ENCODE data around the gene PRKAR1B. TPM values are rescaled to one million over a fixed set of nuclear protein-coding genes. Genes with fewer than 3 reads are reported as not detected.

PRKAR1B gene
- 15.4 TPM for total RNA-seq
- polyA plus RNA-seq = 13.7 TPM
- long read RNA-seq, donor 1 = 0 reads
- long read RNA-seq, donor 2 = 0 reads
- long read RNA-seq, donor 3, partial matches to known transcripts = 0 of 7 reads
- long read RNA-seq, donor 3, other reads (novel, unspliced or antisense) = 0 of 7 reads
- long read RNA-seq, donor 4, partial matches to known transcripts = 0 of 5 reads
- long read RNA-seq, donor 4, other reads (novel, unspliced or antisense) = 0 of 5 reads
- long read RNA-seq, donor 5, partial matches to known transcripts = 0 of 8 reads
- long read RNA-seq, donor 5, other reads (novel, unspliced or antisense) = 0 of 8 reads
- long read RNA-seq, donor 6, partial matches to known transcripts = 0 of 4 reads
- long read RNA-seq, donor 6, other reads (novel, unspliced or antisense) = 0 of 4 reads
- long read RNA-seq, donor 7, partial matches to known transcripts = 8 of 10 reads
- long read RNA-seq, donor 7, other reads (novel, unspliced or antisense) = 0 of 10 reads
- long read RNA-seq, donor 8, partial matches to known transcripts = 0 of 2 reads
- long read RNA-seq, donor 8, other reads (novel, unspliced or antisense) = 0 of 2 reads
- long read RNA-seq, donor 9, partial matches to known transcripts = 0 of 1 reads
- long read RNA-seq, donor 9, other reads (novel, unspliced or antisense) = 0 of 1 reads
- long read RNA-seq, donor 10, partial matches to known transcripts = 0 of 2 reads
- long read RNA-seq, donor 10, other reads (novel, unspliced or antisense) = 0 of 2 reads

GRCh38 chr7:727104-727805 lies at the start of gene PRKAR1B:
Gene PRKAR1B (minus strand): TSS chr7:727281. CDS start chr7:711505, 15,776 bp downstream.
- peak within 1 kb of the TSS in 1 of 2 donors; percentile 64 for H3K27ac ChIP-seq (ENCODE audit: low read depth in 1 of 2, low read length in 1 of 2)
- H3K27me3 ChIP-seq (ENCODE audit: control insufficient read depth in 2 of 2, insufficient read depth in 1 of 2, low read length in 1 of 2) = no peaks in the 10 kb centered on the region
- peak within 1 kb of the TSS; percentile 50 to 94 for H3K4me3 ChIP-seq (ENCODE audit: low read length in 2 of 2)
- peaks cover 23 to 32% of the 10 kb centered on the region in 2 donors for H3K36me3 ChIP-seq (ENCODE audit: control insufficient read depth in 2 of 2, insufficient read depth in 2 of 2, low read length in 1 of 2)
- H3K4me1 ChIP-seq (ENCODE audit: control insufficient read depth in 2 of 2, insufficient read depth in 2 of 2, low read length in 2 of 2) = peaks cover 10 to 13% of the 10 kb centered on the region in 2 donors
- under 1% methylated on average over 66 of the region's 66 CpGs for WGBS
- peak in 4 of 9 donors; percentile 16 to 50 (median 44) for DNase-seq (ENCODE audit: low read depth in 6 of 9, low spot score in 9 of 9)
- peaks cover 3 to 25% of the 10 kb centered on the region in 2 donors for H3K9me3 ChIP-seq (ENCODE audit: control insufficient read depth in 2 of 2, insufficient read depth in 1 of 2, low read length in 1 of 2)

- Histone ChIP-seq H3K36me3 (ENCODE audit: control insufficient read depth in 2 of 2, insufficient read depth in 2 of 2, low read length in 1 of 2) (peaks cover 19 to 65% of the 10 kb centered on the region in 2 donors), H3K9me3 (ENCODE audit: control insufficient read depth in 2 of 2, insufficient read depth in 1 of 2, low read length in 1 of 2) (no peaks in the 10 kb centered on the region), H3K4me3 (ENCODE audit: low read length in 2 of 2) (no peak overlapping the region), H3K27me3 (ENCODE audit: control insufficient read depth in 2 of 2, insufficient read depth in 1 of 2, low read length in 1 of 2) (no peaks in the 10 kb centered on the region), H3K27ac (ENCODE audit: low read depth in 1 of 2, low read length in 1 of 2) (no peak overlapping the region), H3K4me1 (ENCODE audit: control insufficient read depth in 2 of 2, insufficient read depth in 2 of 2, low read length in 2 of 2) (no peaks in the 10 kb centered on the region)
- WGBS = 96% methylated on average over 10 of the region's 10 CpGs
- DNase-seq (ENCODE audit: low read depth in 6 of 9, low spot score in 9 of 9) = no peak
These were observed 49.3 kb upstream of the PRKAR1B start for GRCh38 chr7:776381-776780.

GRCh38 chr7:774161-775109 lies 47.4 kb upstream of the PRKAR1B start:
- peak in 6 of 9 donors; percentile 13 to 58 (median 35) for DNase-seq (ENCODE audit: low read depth in 6 of 9, low spot score in 9 of 9)
- Histone ChIP-seq H3K36me3 (ENCODE audit: control insufficient read depth in 2 of 2, insufficient read depth in 2 of 2, low read length in 1 of 2) (peaks cover 20 to 62% of the 10 kb centered on the region in 2 donors), H3K4me3 (ENCODE audit: low read length in 2 of 2) (no peak overlapping the region), H3K4me1 (ENCODE audit: control insufficient read depth in 2 of 2, insufficient read depth in 2 of 2, low read length in 2 of 2) (no peaks in the 10 kb centered on the region), H3K9me3 (ENCODE audit: control insufficient read depth in 2 of 2, insufficient read depth in 1 of 2, low read length in 1 of 2) (peaks cover 0 to 3% of the 10 kb centered on the region in 2 donors), H3K27me3 (ENCODE audit: control insufficient read depth in 2 of 2, insufficient read depth in 1 of 2, low read length in 1 of 2) (no peaks in the 10 kb centered on the region), H3K27ac (ENCODE audit: low read depth in 1 of 2, low read length in 1 of 2) (no peak overlapping the region)
- 75% methylated on average over 65 of the region's 65 CpGs for WGBS

- no peak overlapping the region for H3K27ac ChIP-seq (ENCODE audit: low read depth in 1 of 2, low read length in 1 of 2)
- H3K36me3 ChIP-seq (ENCODE audit: control insufficient read depth in 2 of 2, insufficient read depth in 2 of 2, low read length in 1 of 2) = peaks cover 20 to 56% of the 10 kb centered on the region in 2 donors
- H3K27me3 ChIP-seq (ENCODE audit: control insufficient read depth in 2 of 2, insufficient read depth in 1 of 2, low read length in 1 of 2) = no peaks in the 10 kb centered on the region
- H3K9me3 ChIP-seq (ENCODE audit: control insufficient read depth in 2 of 2, insufficient read depth in 1 of 2, low read length in 1 of 2) = peaks cover 0 to 3% of the 10 kb centered on the region in 2 donors
- DNase-seq (ENCODE audit: low read depth in 6 of 9, low spot score in 9 of 9) = no peak
- H3K4me3 ChIP-seq (ENCODE audit: low read length in 2 of 2) = no peak overlapping the region
- WGBS = 98% methylated on average over 12 of the region's 12 CpGs
- peaks cover 0 to 3% of the 10 kb centered on the region in 2 donors for H3K4me1 ChIP-seq (ENCODE audit: control insufficient read depth in 2 of 2, insufficient read depth in 2 of 2, low read length in 2 of 2)
These were observed 46.5 kb upstream of the PRKAR1B start for GRCh38 chr7:773622-773915.

- no peak for DNase-seq (ENCODE audit: low read depth in 6 of 9, low spot score in 9 of 9)
- 97% methylated on average over 32 of the region's 32 CpGs for WGBS
- Histone ChIP-seq H3K9me3 (ENCODE audit: control insufficient read depth in 2 of 2, insufficient read depth in 1 of 2, low read length in 1 of 2) (peaks cover 0 to 3% of the 10 kb centered on the region in 2 donors), H3K4me3 (ENCODE audit: low read length in 2 of 2) (no peak overlapping the region), H3K27me3 (ENCODE audit: control insufficient read depth in 2 of 2, insufficient read depth in 1 of 2, low read length in 1 of 2) (no peaks in the 10 kb centered on the region), H3K27ac (ENCODE audit: low read depth in 1 of 2, low read length in 1 of 2) (no peak overlapping the region), H3K4me1 (ENCODE audit: control insufficient read depth in 2 of 2, insufficient read depth in 2 of 2, low read length in 2 of 2) (peaks cover 0 to 3% of the 10 kb centered on the region in 2 donors), H3K36me3 (ENCODE audit: control insufficient read depth in 2 of 2, insufficient read depth in 2 of 2, low read length in 1 of 2) (peaks cover 20 to 56% of the 10 kb centered on the region in 2 donors)
These were observed 46.0 kb upstream of the PRKAR1B start for GRCh38 chr7:772861-773621.

GRCh38 chr7:772392-772791 lies 45.3 kb upstream of the PRKAR1B start:
- Histone ChIP-seq H3K27me3 (ENCODE audit: control insufficient read depth in 2 of 2, insufficient read depth in 1 of 2, low read length in 1 of 2) (no peaks in the 10 kb centered on the region), H3K4me1 (ENCODE audit: control insufficient read depth in 2 of 2, insufficient read depth in 2 of 2, low read length in 2 of 2) (peaks cover 0 to 3% of the 10 kb centered on the region in 2 donors), H3K36me3 (ENCODE audit: control insufficient read depth in 2 of 2, insufficient read depth in 2 of 2, low read length in 1 of 2) (peaks cover 23 to 54% of the 10 kb centered on the region in 2 donors), H3K9me3 (ENCODE audit: control insufficient read depth in 2 of 2, insufficient read depth in 1 of 2, low read length in 1 of 2) (peaks cover 0 to 3% of the 10 kb centered on the region in 2 donors), H3K4me3 (ENCODE audit: low read length in 2 of 2) (no peak overlapping the region), H3K27ac (ENCODE audit: low read depth in 1 of 2, low read length in 1 of 2) (no peak overlapping the region)
- 98% methylated on average over 13 of the region's 13 CpGs for WGBS
- DNase-seq (ENCODE audit: low read depth in 6 of 9, low spot score in 9 of 9) = no peak

- H3K4me3 ChIP-seq (ENCODE audit: low read length in 2 of 2) = no peak overlapping the region
- WGBS = 96% methylated on average over 11 of the region's 11 CpGs
- peaks cover 23 to 52% of the 10 kb centered on the region in 2 donors for H3K36me3 ChIP-seq (ENCODE audit: control insufficient read depth in 2 of 2, insufficient read depth in 2 of 2, low read length in 1 of 2)
- no peak overlapping the region for H3K27ac ChIP-seq (ENCODE audit: low read depth in 1 of 2, low read length in 1 of 2)
- no peaks in the 10 kb centered on the region for H3K27me3 ChIP-seq (ENCODE audit: control insufficient read depth in 2 of 2, insufficient read depth in 1 of 2, low read length in 1 of 2)
- DNase-seq (ENCODE audit: low read depth in 6 of 9, low spot score in 9 of 9) = no peak
- peaks cover 0 to 3% of the 10 kb centered on the region in 2 donors for H3K9me3 ChIP-seq (ENCODE audit: control insufficient read depth in 2 of 2, insufficient read depth in 1 of 2, low read length in 1 of 2)
- H3K4me1 ChIP-seq (ENCODE audit: control insufficient read depth in 2 of 2, insufficient read depth in 2 of 2, low read length in 2 of 2) = peaks cover 0 to 3% of the 10 kb centered on the region in 2 donors
These were observed 44.9 kb upstream of the PRKAR1B start for GRCh38 chr7:772005-772294.
